GM10266 (cell line): ENCODE measurements around the gene GATA6.
"Not testable (repeated sequence)": the region's sequence is repeated elsewhere in the genome, so short reads cannot be mapped to it uniquely, and the experiment has no call there.

Experiments
- DNase-seq: peaks from one replicate; pipeline ENCODE4 v3.0.0; 2012; ENCODE audit errors: extremely low spot score
- CTCF ChIP-seq: IDR thresholded peaks from 2 replicates; pipeline ENCODE4 v1.5.1; 2012; ENCODE audit warnings: mild to moderate bottlenecking, low read depth; ENCODE audit not compliant: control insufficient read depth, insufficient read depth; ENCODE audit errors: missing control alignments

The GATA6 gene

GRCh38 chr18:22191346-22191695, 21.9 kb downstream of the GATA6 start:
- no peak for TF ChIP-seq CTCF
- DNase-seq = no peak

- no peak for DNase-seq
- TF ChIP-seq CTCF = no peak
Measured at GRCh38 chr18:22191923-22192322, 22.5 kb downstream of the GATA6 start.

- no peak for DNase-seq
- TF ChIP-seq CTCF = no peak
Measured at GRCh38 chr18:22193466-22193865, 24.1 kb downstream of the GATA6 start.

GRCh38 chr18:22194151-22194598, 24.8 kb downstream of the GATA6 start:
- no peak for DNase-seq

GRCh38 chr18:22195052-22195451, 25.7 kb downstream of the GATA6 start:
- DNase-seq = no peak
- TF ChIP-seq CTCF = no peak

More at GRCh38 chr18:22194151-22194598, 24.8 kb downstream of the GATA6 start:
- no peak for TF ChIP-seq CTCF

- DNase-seq = not testable (repeated sequence)
Measured at GRCh38 chr18:22196943-22197342, 27.6 kb downstream of the GATA6 start.

- TF ChIP-seq CTCF = no peak
- DNase-seq = no peak
Measured at GRCh38 chr18:22197668-22198067, 28.3 kb downstream of the GATA6 start.

GRCh38 chr18:22198163-22198562, 28.8 kb downstream of the GATA6 start:
- no peak for DNase-seq
- TF ChIP-seq CTCF = no peak
